NCI-H510A (cell line): ENCODE data around the gene MAT2B.

Experiments used
- DNase-seq: peaks from one replicate; lab custom pipeline; 2025; lab: John Stamatoyannopoulos, UW

The MAT2B gene

GRCh38 chr5:163505368-163506094 is at the start of gene MAT2B:
Gene MAT2B (plus strand): TSS chr5:163505619. CDS start chr5:163505687, 68 bp downstream.
- peak; percentile 90 for DNase-seq

- DNase-seq = no peak
Observed at GRCh38 chr5:163456029-163456589, 49.3 kb upstream of the MAT2B start.

- no peak for DNase-seq
Observed at GRCh38 chr5:163456840-163457239, 48.6 kb upstream of the MAT2B start.

- no peak for DNase-seq
Observed at GRCh38 chr5:163458778-163459385, 46.5 kb upstream of the MAT2B start.

- no peak for DNase-seq
Observed at GRCh38 chr5:163459462-163459818, 46.0 kb upstream of the MAT2B start.

GRCh38 chr5:163459819-163460561 is 45.4 kb upstream of the MAT2B start, which contains the start of gene NUDCD2:
Gene NUDCD2 (minus strand): TSS chr5:163460102. CDS start chr5:163460050, 52 bp downstream.
- peak; percentile 89 for DNase-seq

- no peak for DNase-seq
Observed at GRCh38 chr5:163460562-163461171, 44.8 kb upstream of the MAT2B start, which contains the start of gene HMMR. Gene HMMR (plus strand): TSS chr5:163460632. CDS start chr5:163460693, 61 bp downstream.

- no peak for DNase-seq
Observed at GRCh38 chr5:163463063-163463435, 42.4 kb upstream of the MAT2B start.

- no peak for DNase-seq
Observed at GRCh38 chr5:163467682-163468081, 37.7 kb upstream of the MAT2B start.

- DNase-seq = no peak
Observed at GRCh38 chr5:163473635-163474243, 31.7 kb upstream of the MAT2B start.

- DNase-seq = no peak
Observed at GRCh38 chr5:163475411-163475810, 30.0 kb upstream of the MAT2B start.

- DNase-seq = no peak
Observed at GRCh38 chr5:163478126-163478981, 27.1 kb upstream of the MAT2B start.

GRCh38 chr5:163478982-163479271 is 26.5 kb upstream of the MAT2B start:
- no peak for DNase-seq

- no peak for DNase-seq
Observed at GRCh38 chr5:163489055-163489744, 16.2 kb upstream of the MAT2B start.

GRCh38 chr5:163489745-163490075 is 15.7 kb upstream of the MAT2B start:
- DNase-seq = no peak

- no peak for DNase-seq
Observed at GRCh38 chr5:163496286-163496685, 9.1 kb upstream of the MAT2B start.

- DNase-seq = no peak
Observed at GRCh38 chr5:163497315-163497714, 8.1 kb upstream of the MAT2B start.

- no peak for DNase-seq
Observed at GRCh38 chr5:163498886-163499285, 6.5 kb upstream of the MAT2B start.

- no peak for DNase-seq
Observed at GRCh38 chr5:163502521-163502920, 2.9 kb upstream of the MAT2B start.
